HepG2 (cell line): Measurements from ENCODE around the gene LINC00237. TPM values are rescaled to one million over a fixed set of nuclear protein-coding genes. Genes with fewer than 3 reads are reported as not detected.

Source experiments
- ELF3 ChIP-seq: IDR thresholded peaks from 2 replicates; pipeline ENCODE4 v1.6.1; 2016; ENCODE audit warnings: missing genetic modification reagents, missing compliant biosample characterization
- ETV6 ChIP-seq: sonication (generic); formaldehyde crosslinking; conservative IDR thresholded peaks from 2 replicates; pipeline ENCODE4 v1.4.0; 2020; ENCODE audit warnings: missing genetic modification reagents
- GLI4 ChIP-seq: sonication (generic); formaldehyde crosslinking; IDR thresholded peaks from 2 replicates; pipeline ENCODE4 v1.5.1; 2020; ENCODE audit warnings: missing genetic modification reagents, mild to moderate bottlenecking, moderate library complexity, borderline replicate concordance
- KDM2A ChIP-seq: sonication (generic); formaldehyde crosslinking; IDR thresholded peaks from 2 replicates; pipeline ENCODE4 v1.4.0; 2020; ENCODE audit warnings: low read depth, missing genetic modification reagents, borderline replicate concordance
- LCORL ChIP-seq, 2 experiments: fragments of 450-650 bp in 1 of 2; sonication (generic) in 1 of 2; formaldehyde crosslinking in 1 of 2; IDR thresholded peaks; 2 replicates each; pipeline versions ENCODE4 v1.5.0 to v1.6.1; 2017 to 2020; ENCODE audit warnings: antibody characterized with exemption in 1 of 2, missing genetic modification reagents in 1 of 2
- SOX13 ChIP-seq, 3 experiments: fragments of 450-650 bp in 1 of 3; sonication (generic) in 1 of 3; formaldehyde crosslinking in 1 of 3; IDR thresholded peaks in 2 of 3; conservative IDR thresholded peaks in 1 of 3; 2 replicates each; pipeline versions ENCODE4 v1.5.0 to v1.6.1; 2016 to 2020; ENCODE audit warnings: antibody characterized with exemption in 1 of 3, mild to moderate bottlenecking in 1 of 3, missing compliant biosample characterization in 1 of 3, missing genetic modification reagents in 1 of 3, moderate library complexity in 1 of 3
- USF2 ChIP-seq, 2 experiments: sonication (generic) in 1 of 2; formaldehyde crosslinking in 1 of 2; IDR thresholded peaks; 2 replicates each; pipeline versions ENCODE4 v1.5.1 to v1.6.1; 2011 to 2020; ENCODE audit warnings: borderline replicate concordance in 1 of 2, low read depth in 1 of 2, low read length in 1 of 2, mild to moderate bottlenecking in 1 of 2, missing genetic modification reagents in 1 of 2, moderate library complexity in 1 of 2
- XRCC5 ChIP-seq: fragments of 200-400 bp; formaldehyde crosslinking; optimal IDR thresholded peaks from 2 replicates; pipeline ENCODE3; 2017; ENCODE audit warnings: mild to moderate bottlenecking, low read length
- ZNF501 ChIP-seq: sonication (generic); formaldehyde crosslinking; IDR thresholded peaks from 2 replicates; pipeline ENCODE4 v1.5.1; 2020; ENCODE audit warnings: mild to moderate bottlenecking, moderate library complexity, missing genetic modification reagents
- polyA plus RNA-seq, 8 experiments: library from polyadenylated mRNA; depleted of rRNA in 3 of 8; stranded (reverse) in 7 of 8; unstranded in 1 of 8; fragments of >200 nt; fragmentation: Illumina TruSeq in 4 of 8; extraction: Trizol in 4 of 8; gene quantifications; 2 replicates each; pipeline versions ENCODE4 v1.2.1 to v1.2.3, GENCODE V29; 2011 to 2016; ENCODE audit warnings: low read depth in 4 of 8, missing spikeins in 1 of 8, mixed read lengths in 1 of 8; ENCODE audit not compliant: insufficient read depth in 1 of 8
- total RNA-seq, 5 experiments: library from RNA; depleted of rRNA; stranded (reverse); fragments of >200 nt; fragmentation: Illumina TruSeq; extraction: Trizol; gene quantifications; 2 replicates each; pipeline ENCODE4 v1.2.3, GENCODE V29; 2016; ENCODE audit warnings: low read depth in 1 of 5
- TF ChIP-seq, protein P1 (sequence below): sonication (generic); formaldehyde crosslinking; IDR thresholded peaks from 2 replicates; pipeline ENCODE4 v1.4.0; 2020; ENCODE audit warnings: missing genetic modification reagents, borderline replicate concordance
- TF ChIP-seq, protein P2 (sequence below): sonication (generic); formaldehyde crosslinking; IDR thresholded peaks from 2 replicates; pipeline ENCODE4 v1.4.0; 2020; ENCODE audit warnings: missing genetic modification reagents, borderline replicate concordance
- TF ChIP-seq, protein P3 (sequence below): sonication (generic); formaldehyde crosslinking; IDR thresholded peaks from 2 replicates; pipeline ENCODE4 v1.4.0; 2020; ENCODE audit warnings: missing genetic modification reagents
- TF ChIP-seq, protein P4 (sequence below): IDR thresholded peaks from 2 replicates; pipeline ENCODE4 v1.6.1; 2012; ENCODE audit warnings: low read depth, low read length, improper control_type of control experiment

The LINC00237 gene
- total and polyA plus RNA-seq, 2 of the 13 experiments (the other 11 are each of a cell fraction or from before 2014, with no cell fraction given), result not detected

- TF ChIP-seq, protein P1, sequence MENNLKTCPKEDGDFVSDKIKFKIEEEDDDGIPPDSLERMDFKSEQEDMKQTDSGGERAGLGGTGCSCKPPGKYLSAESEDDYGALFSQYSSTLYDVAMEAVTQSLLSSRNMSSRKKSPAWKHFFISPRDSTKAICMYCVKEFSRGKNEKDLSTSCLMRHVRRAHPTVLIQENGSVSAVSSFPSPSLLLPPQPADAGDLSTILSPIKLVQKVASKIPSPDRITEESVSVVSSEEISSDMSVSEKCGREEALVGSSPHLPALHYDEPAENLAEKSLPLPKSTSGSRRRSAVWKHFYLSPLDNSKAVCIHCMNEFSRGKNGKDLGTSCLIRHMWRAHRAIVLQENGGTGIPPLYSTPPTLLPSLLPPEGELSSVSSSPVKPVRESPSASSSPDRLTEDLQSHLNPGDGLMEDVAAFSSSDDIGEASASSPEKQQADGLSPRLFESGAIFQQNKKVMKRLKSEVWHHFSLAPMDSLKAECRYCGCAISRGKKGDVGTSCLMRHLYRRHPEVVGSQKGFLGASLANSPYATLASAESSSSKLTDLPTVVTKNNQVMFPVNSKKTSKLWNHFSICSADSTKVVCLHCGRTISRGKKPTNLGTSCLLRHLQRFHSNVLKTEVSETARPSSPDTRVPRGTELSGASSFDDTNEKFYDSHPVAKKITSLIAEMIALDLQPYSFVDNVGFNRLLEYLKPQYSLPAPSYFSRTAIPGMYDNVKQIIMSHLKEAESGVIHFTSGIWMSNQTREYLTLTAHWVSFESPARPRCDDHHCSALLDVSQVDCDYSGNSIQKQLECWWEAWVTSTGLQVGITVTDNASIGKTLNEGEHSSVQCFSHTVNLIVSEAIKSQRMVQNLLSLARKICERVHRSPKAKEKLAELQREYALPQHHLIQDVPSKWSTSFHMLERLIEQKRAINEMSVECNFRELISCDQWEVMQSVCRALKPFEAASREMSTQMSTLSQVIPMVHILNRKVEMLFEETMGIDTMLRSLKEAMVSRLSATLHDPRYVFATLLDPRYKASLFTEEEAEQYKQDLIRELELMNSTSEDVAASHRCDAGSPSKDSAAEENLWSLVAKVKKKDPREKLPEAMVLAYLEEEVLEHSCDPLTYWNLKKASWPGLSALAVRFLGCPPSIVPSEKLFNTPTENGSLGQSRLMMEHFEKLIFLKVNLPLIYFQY (CRISPR knock-in tag), result 0 out of 2 replicates have a peak, but pooled peaks have one; percentile 22
- TF ChIP-seq ZNF501 (CRISPR knock-in tag) (0 out of 2 replicates have a peak, but pooled peaks have one; percentile 21), LCORL (IDR thresholded peaks at IDR 0.05) (no peak), LCORL (CRISPR knock-in tag; IDR thresholded peaks at IDR 0.05) (0 out of 2 replicates have a peak, but pooled peaks have one; percentile 16), KDM2A (CRISPR knock-in tag) (peak; percentile 45; the same call in 1 of the 2 replicates), SOX13 (IDR thresholded peaks at IDR 0.05) (no peak), SOX13 (CRISPR knock-in tag; conservative IDR thresholded peaks at IDR 0.05 in 1 of 2, IDR thresholded peaks at IDR 0.05 in 1 of 2) (0 out of 4 replicates have a peak, but pooled peaks of 1 of the 2 experiments have one; percentile 3), ELF3 (CRISPR knock-in tag) (0 out of 2 replicates have a peak, but pooled peaks have one; percentile 45), GLI4 (CRISPR knock-in tag) (no peak), USF2 (IDR thresholded peaks at IDR 0.05; ENCODE audit: low read depth, low read length) (peak; percentile 80), USF2 (CRISPR knock-in tag; IDR thresholded peaks at IDR 0.05; ENCODE audit: borderline replicate concordance) (peak; percentile 92; the same call in 1 of the 2 replicates), XRCC5 (peak; percentile 46), ETV6 (CRISPR knock-in tag) (no peak)
- TF ChIP-seq, protein P2, sequence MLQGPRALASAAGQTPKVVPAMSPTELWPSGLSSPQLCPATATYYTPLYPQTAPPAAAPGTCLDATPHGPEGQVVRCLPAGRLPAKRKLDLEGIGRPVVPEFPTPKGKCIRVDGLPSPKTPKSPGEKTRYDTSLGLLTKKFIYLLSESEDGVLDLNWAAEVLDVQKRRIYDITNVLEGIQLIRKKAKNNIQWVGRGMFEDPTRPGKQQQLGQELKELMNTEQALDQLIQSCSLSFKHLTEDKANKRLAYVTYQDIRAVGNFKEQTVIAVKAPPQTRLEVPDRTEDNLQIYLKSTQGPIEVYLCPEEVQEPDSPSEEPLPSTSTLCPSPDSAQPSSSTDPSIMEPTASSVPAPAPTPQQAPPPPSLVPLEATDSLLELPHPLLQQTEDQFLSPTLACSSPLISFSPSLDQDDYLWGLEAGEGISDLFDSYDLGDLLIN, result no peak
- TF ChIP-seq, protein P3, sequence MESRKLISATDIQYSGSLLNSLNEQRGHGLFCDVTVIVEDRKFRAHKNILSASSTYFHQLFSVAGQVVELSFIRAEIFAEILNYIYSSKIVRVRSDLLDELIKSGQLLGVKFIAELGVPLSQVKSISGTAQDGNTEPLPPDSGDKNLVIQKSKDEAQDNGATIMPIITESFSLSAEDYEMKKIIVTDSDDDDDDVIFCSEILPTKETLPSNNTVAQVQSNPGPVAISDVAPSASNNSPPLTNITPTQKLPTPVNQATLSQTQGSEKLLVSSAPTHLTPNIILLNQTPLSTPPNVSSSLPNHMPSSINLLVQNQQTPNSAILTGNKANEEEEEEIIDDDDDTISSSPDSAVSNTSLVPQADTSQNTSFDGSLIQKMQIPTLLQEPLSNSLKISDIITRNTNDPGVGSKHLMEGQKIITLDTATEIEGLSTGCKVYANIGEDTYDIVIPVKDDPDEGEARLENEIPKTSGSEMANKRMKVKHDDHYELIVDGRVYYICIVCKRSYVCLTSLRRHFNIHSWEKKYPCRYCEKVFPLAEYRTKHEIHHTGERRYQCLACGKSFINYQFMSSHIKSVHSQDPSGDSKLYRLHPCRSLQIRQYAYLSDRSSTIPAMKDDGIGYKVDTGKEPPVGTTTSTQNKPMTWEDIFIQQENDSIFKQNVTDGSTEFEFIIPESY (CRISPR knock-in tag), result peak; percentile 46; the same call in 1 of the 2 replicates
- TF ChIP-seq, protein P4, sequence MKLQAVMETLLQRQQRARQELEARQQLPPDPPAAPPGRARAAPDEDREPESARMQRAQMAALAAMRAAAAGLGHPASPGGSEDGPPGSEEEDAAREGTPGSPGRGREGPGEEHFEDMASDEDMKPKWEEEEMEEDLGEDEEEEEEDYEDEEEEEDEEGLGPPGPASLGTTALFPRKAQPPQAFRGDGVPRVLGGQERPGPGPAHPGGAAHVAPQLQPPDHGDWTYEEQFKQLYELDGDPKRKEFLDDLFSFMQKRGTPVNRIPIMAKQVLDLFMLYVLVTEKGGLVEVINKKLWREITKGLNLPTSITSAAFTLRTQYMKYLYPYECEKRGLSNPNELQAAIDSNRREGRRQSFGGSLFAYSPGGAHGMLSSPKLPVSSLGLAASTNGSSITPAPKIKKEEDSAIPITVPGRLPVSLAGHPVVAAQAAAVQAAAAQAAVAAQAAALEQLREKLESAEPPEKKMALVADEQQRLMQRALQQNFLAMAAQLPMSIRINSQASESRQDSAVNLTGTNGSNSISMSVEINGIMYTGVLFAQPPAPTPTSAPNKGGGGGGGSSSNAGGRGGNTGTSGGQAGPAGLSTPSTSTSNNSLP, result 0 out of 2 replicates have a peak, but pooled peaks have one; percentile 10
These were observed 9.7 kb downstream of the LINC00237 start (continued) for GRCh38 chr20:21096321-21097043.
